Mesenchymal stem cell (in vitro differentiated cells and primary cell): ENCODE measurements around the gene SRSF3.
"Not testable (repeated sequence)": the region's sequence is repeated elsewhere in the genome, so short reads cannot be mapped to it uniquely, and the experiment has no call there.

Experiments used
- DNase-seq: peaks from one replicate; pipeline ENCODE4 v3.0.0-alpha.2; 2013
- H2AFZ ChIP-seq: one replicate; pipeline ENCODE4 v1.6.1; 2013; ENCODE audit warnings: low read depth, mild to moderate bottlenecking, control low read depth, inconsistent platforms, low read length, moderate library complexity
- H2AK5ac ChIP-seq: 2 replicates; pipeline ENCODE4 v1.6.1; 2013; ENCODE audit warnings: low read length, moderate library complexity, mild to moderate bottlenecking, inconsistent platforms; ENCODE audit not compliant: severe bottlenecking
- H2BK120ac ChIP-seq: one replicate; pipeline ENCODE4 v1.6.1; 2013; ENCODE audit warnings: low read depth, mild to moderate bottlenecking, inconsistent platforms, low read length, moderate library complexity
- H2BK12ac ChIP-seq, 2 experiments: one replicate each; pipeline ENCODE4 v1.6.1; 2013; ENCODE audit warnings: inconsistent platforms in 2 of 2, low read length in 2 of 2, mild to moderate bottlenecking in 2 of 2, moderate library complexity in 2 of 2, control low read depth in 1 of 2
- H2BK15ac ChIP-seq: one replicate; pipeline ENCODE4 v1.6.1; 2013; ENCODE audit warnings: mild to moderate bottlenecking, low read depth, inconsistent platforms; ENCODE audit not compliant: poor library complexity, severe bottlenecking
- H2BK5ac ChIP-seq: 2 replicates; pipeline ENCODE4 v1.6.1; 2013; ENCODE audit warnings: low read depth, mild to moderate bottlenecking, low read length, control low read depth, inconsistent platforms; ENCODE audit not compliant: poor library complexity, severe bottlenecking
- H3K14ac ChIP-seq, 2 experiments: one replicate each; pipeline ENCODE4 v1.6.1; 2013; ENCODE audit warnings: inconsistent platforms in 2 of 2, low read length in 2 of 2, control low read depth in 1 of 2, mild to moderate bottlenecking in 1 of 2, moderate library complexity in 1 of 2
- H3K18ac ChIP-seq, 2 experiments: one replicate each; pipeline ENCODE4 v1.6.1; 2013; ENCODE audit warnings: inconsistent platforms in 2 of 2, low read length in 2 of 2, control low read depth in 1 of 2, low read depth in 1 of 2, mild to moderate bottlenecking in 1 of 2
- H3K23ac ChIP-seq, 2 experiments: one replicate each; pipeline ENCODE4 v1.6.1; 2013; ENCODE audit warnings: inconsistent platforms in 2 of 2, low read length in 2 of 2, mild to moderate bottlenecking in 2 of 2, moderate library complexity in 2 of 2, control low read depth in 1 of 2
- H3K27ac ChIP-seq: 2 replicates; pipeline ENCODE4 v1.5.1; 2013; ENCODE audit warnings: mild to moderate bottlenecking, moderate library complexity, low read length, control low read depth, inconsistent platforms; ENCODE audit not compliant: poor library complexity, severe bottlenecking
- H3K27me3 ChIP-seq, 2 experiments: 2 replicates each; pipeline versions ENCODE4 v1.6.1 to v1.7.0; 2013; ENCODE audit warnings: low read length in 2 of 2, mild to moderate bottlenecking in 2 of 2, moderate library complexity in 2 of 2, control low read depth in 1 of 2, inconsistent platforms in 1 of 2; ENCODE audit not compliant: control insufficient read depth in 1 of 2, insufficient read depth in 1 of 2
- H3K36me3 ChIP-seq, 2 experiments: 2 replicates each; pipeline versions ENCODE4 v1.6.1 to v1.7.0; 2013; ENCODE audit warnings: low read length in 2 of 2, control low read depth in 1 of 2, inconsistent platforms in 1 of 2, low read depth in 1 of 2, mild to moderate bottlenecking in 1 of 2; ENCODE audit not compliant: insufficient read depth in 2 of 2, control insufficient read depth in 1 of 2
- H3K4ac ChIP-seq, 2 experiments: one replicate each; pipeline ENCODE4 v1.6.1; 2013; ENCODE audit warnings: inconsistent platforms in 2 of 2, low read length in 2 of 2, mild to moderate bottlenecking in 2 of 2, moderate library complexity in 2 of 2, control low read depth in 1 of 2, low read depth in 1 of 2
- H3K4me1 ChIP-seq: 2 replicates; pipeline ENCODE4 v1.6.1; 2013; ENCODE audit warnings: low read depth, low read length, control low read depth; ENCODE audit not compliant: control insufficient read depth, insufficient read depth
- H3K4me2 ChIP-seq: 2 replicates; pipeline ENCODE4 v1.6.1; 2013; ENCODE audit warnings: low read length, mild to moderate bottlenecking, inconsistent platforms; ENCODE audit not compliant: poor library complexity, severe bottlenecking
- H3K4me3 ChIP-seq, 2 experiments: 2 replicates each; pipeline versions ENCODE4 v1.5.1 to v1.7.0; 2013; ENCODE audit warnings: low read length in 2 of 2, mild to moderate bottlenecking in 2 of 2, control low read depth in 1 of 2, low read depth in 1 of 2; ENCODE audit not compliant: insufficient read depth in 1 of 2
- H3K79me1 ChIP-seq: replicated peaks from 2 replicates; pipeline ENCODE4 v1.6.1; 2013; ENCODE audit warnings: mild to moderate bottlenecking, control low read depth, low read length, inconsistent platforms; ENCODE audit not compliant: poor library complexity, severe bottlenecking
- H3K9ac ChIP-seq: 2 replicates; pipeline ENCODE4 v1.7.0; 2013; ENCODE audit warnings: mild to moderate bottlenecking, low read length, moderate library complexity
- H3K9me3 ChIP-seq: 2 replicates; pipeline ENCODE4 v1.7.0; 2013; ENCODE audit warnings: mild to moderate bottlenecking, low read length; ENCODE audit not compliant: control insufficient read depth
- H4K8ac ChIP-seq: one replicate; pipeline ENCODE4 v1.6.1; 2013; ENCODE audit warnings: inconsistent platforms, mild to moderate bottlenecking, low read length, moderate library complexity
- H4K91ac ChIP-seq: one replicate; pipeline ENCODE4 v1.6.1; 2013; ENCODE audit warnings: mild to moderate bottlenecking, low read length, inconsistent platforms
- WGBS: methylation state at CpG from one replicate; pipeline ENCODE4 v1.1.7; 2013; ENCODE audit warnings: mixed read lengths; 5-methylcytosine and 5-hydroxymethylcytosine counted together

The SRSF3 gene

GRCh38 chr6:36610041-36610955 lies 16.1 kb downstream of the SRSF3 start:
- peaks cover 49 to 74% of the 10 kb centered on the region in 2 experiments for H3K36me3 ChIP-seq
- peaks cover 3% of the 10 kb centered on the region for H3K79me1 ChIP-seq
- H3K4me3 ChIP-seq, result no peak overlapping the region
- no peak overlapping the region for H3K4me2 ChIP-seq
- H3K23ac ChIP-seq, result no peak overlapping the region
- no peak overlapping the region for H2BK15ac ChIP-seq
- H3K9me3 ChIP-seq, result no peaks in the 10 kb centered on the region
- no peak overlapping the region for H4K8ac ChIP-seq
- no peak overlapping the region for H2BK12ac ChIP-seq
- H3K4ac ChIP-seq, result no peak overlapping the region
- H3K9ac ChIP-seq, result no peak overlapping the region
- no peak overlapping the region for H3K27ac ChIP-seq
- peaks cover 4% of the 10 kb centered on the region for H3K4me1 ChIP-seq
- H2BK120ac ChIP-seq, result no peak overlapping the region
- no peak overlapping the region for H2AK5ac ChIP-seq
- peak overlapping the region in 1 of 2 experiments; percentile 34 for H3K18ac ChIP-seq
- no peak overlapping the region for H2BK5ac ChIP-seq
- H3K27me3 ChIP-seq, result no peaks in the 10 kb centered on the region
- DNase-seq, result no peak
- no peak overlapping the region for H4K91ac ChIP-seq
- 98% methylated on average over 13 of the region's 14 CpGs for WGBS
- no peak overlapping the region for H3K14ac ChIP-seq
- no peak overlapping the region for H2AFZ ChIP-seq

- no peak for DNase-seq
- Histone ChIP-seq H3K14ac (no peak overlapping the region), H2BK5ac (no peak overlapping the region), H2AK5ac (peak overlapping the region; percentile 37), H2BK12ac (no peak overlapping the region), H2AFZ (no peak overlapping the region), H3K4ac (no peak overlapping the region), H4K91ac (no peak overlapping the region), H2BK120ac (no peak overlapping the region), H2BK15ac (no peak overlapping the region), H4K8ac (no peak overlapping the region), H3K23ac (no peak overlapping the region), H3K79me1 (peaks cover 3% of the 10 kb centered on the region), H3K27me3 (no peaks in the 10 kb centered on the region), H3K27ac (no peak overlapping the region), H3K18ac (peak overlapping the region in 1 of 2 experiments; percentile 34), H3K4me3 (no peak overlapping the region), H3K36me3 (peaks cover 47 to 68% of the 10 kb centered on the region in 2 experiments), H3K9me3 (no peaks in the 10 kb centered on the region), H3K4me1 (peaks cover 4% of the 10 kb centered on the region), H3K9ac (no peak overlapping the region), H3K4me2 (no peak overlapping the region)
- WGBS, result no CpG with 5 or more reads among the region's 1 CpG
These were observed 16.8 kb downstream of the SRSF3 start for GRCh38 chr6:36610956-36611336.

- H3K36me3 ChIP-seq, result peaks cover 40 to 63% of the 10 kb centered on the region in 2 experiments
- H3K4me1 ChIP-seq, H2BK15ac ChIP-seq, H3K18ac ChIP-seq, H3K9ac ChIP-seq, H3K4me2 ChIP-seq, H3K79me1 ChIP-seq, H4K8ac ChIP-seq, H3K27me3 ChIP-seq, H3K23ac ChIP-seq, H2BK120ac ChIP-seq, H3K14ac ChIP-seq, H2AK5ac ChIP-seq, H2AFZ ChIP-seq, H3K4ac ChIP-seq, H2BK12ac ChIP-seq, H3K27ac ChIP-seq, H3K9me3 ChIP-seq, H2BK5ac ChIP-seq, H3K4me3 ChIP-seq, DNase-seq, H4K91ac ChIP-seq: not testable (repeated sequence)
- 98% methylated on average over 3 of the region's 3 CpGs for WGBS
These were observed 17.5 kb downstream of the SRSF3 start for GRCh38 chr6:36611679-36612078.

GRCh38 chr6:36612101-36612625 lies 18.0 kb downstream of the SRSF3 start:
- Histone ChIP-seq H3K4me3 (no peak overlapping the region), H3K27me3 (no peaks in the 10 kb centered on the region), H3K79me1 (peaks cover 3% of the 10 kb centered on the region), H3K9ac (no peak overlapping the region), H3K27ac (no peak overlapping the region), H3K4ac (no peak overlapping the region), H4K8ac (no peak overlapping the region), H2AK5ac (no peak overlapping the region), H2BK5ac (no peak overlapping the region), H3K18ac (no peak overlapping the region), H2BK15ac (no peak overlapping the region), H3K9me3 (no peaks in the 10 kb centered on the region), H2AFZ (no peak overlapping the region), H3K4me2 (no peak overlapping the region), H3K4me1 (peaks cover 6% of the 10 kb centered on the region), H2BK120ac (no peak overlapping the region), H2BK12ac (no peak overlapping the region), H3K36me3 (peaks cover 40 to 58% of the 10 kb centered on the region in 2 experiments), H4K91ac (no peak overlapping the region), H3K23ac (no peak overlapping the region), H3K14ac (no peak overlapping the region)
- DNase-seq, result no peak
- 96% methylated on average over 10 of the region's 10 CpGs for WGBS
